OCI-LY7 (cell line): ENCODE measurements around the gene BTRC. TPM values are rescaled to one million over a fixed set of nuclear protein-coding genes. Genes with fewer than 3 reads are reported as not detected.

Source experiments
- BruUV-seq: library from RNA; stranded (reverse); fragments of 400-500 nt; replicated peaks from 2 replicates; lab custom pipeline; 2021; lab: Mats Ljungman, UMichigan
- CTCF ChIA-PET: fragments of 300-600 bp; sonication (Branson Sonifier 250); formaldehyde crosslinking; loops from one replicate; lab custom pipeline; 2022; ENCODE audit warnings: antibody characterized with exemption; ENCODE audit not compliant: unreplicated experiment; lab: Charles Lee
- POLR2A ChIA-PET: fragments of 300-600 bp; sonication (Branson Sonifier 250); formaldehyde crosslinking; loops from one replicate; lab custom pipeline; 2022; ENCODE audit warnings: antibody characterized with exemption; lab: Charles Lee
- DNase-seq: peaks from one replicate; pipeline ENCODE4 v3.0.0-alpha.2; 2015; ENCODE audit warnings: low spot score
- H2AFZ ChIP-seq: fragments of 200-600 bp; sonication (generic), shearing (Covaris generic); 2 replicates; pipeline ENCODE4 v1.6.1; 2014; ENCODE audit warnings: mild to moderate bottlenecking, antibody characterized with exemption, low read length, moderate library complexity
- H3K27ac ChIP-seq: fragments of 200-600 bp; sonication (generic); 2 replicates; pipeline ENCODE4 v1.5.1; 2014; ENCODE audit warnings: mixed run types, low read depth, mild to moderate bottlenecking, moderate library complexity, low read length, inconsistent platforms; ENCODE audit not compliant: poor library complexity, severe bottlenecking
- H3K36me3 ChIP-seq: fragments of 200-600 bp; sonication (generic); 2 replicates; pipeline ENCODE4 v1.6.1; 2014; ENCODE audit warnings: mild to moderate bottlenecking, antibody characterized with exemption, low read length, moderate library complexity, mixed read lengths; ENCODE audit not compliant: insufficient read depth
- H3K4me1 ChIP-seq: fragments of 200-600 bp; sonication (generic); 2 replicates; pipeline ENCODE4 v1.5.1; 2014; ENCODE audit warnings: mild to moderate bottlenecking, low read length; ENCODE audit not compliant: insufficient read depth, poor library complexity, severe bottlenecking
- H3K4me2 ChIP-seq: fragments of 200-600 bp; sonication (generic); 2 replicates; pipeline ENCODE4 v1.6.1; 2014; ENCODE audit warnings: mild to moderate bottlenecking, low read length
- H3K4me3 ChIP-seq: fragments of 200-600 bp; sonication (generic); 2 replicates; pipeline ENCODE4 v1.5.1; 2014; ENCODE audit warnings: mild to moderate bottlenecking, low read depth, low read length; ENCODE audit not compliant: poor library complexity, severe bottlenecking
- H3K79me2 ChIP-seq: fragments of 200-600 bp; sonication (generic); 2 replicates; pipeline ENCODE4 v1.6.1; 2016; ENCODE audit warnings: low read depth, mild to moderate bottlenecking, low read length, moderate library complexity, mixed read lengths; ENCODE audit not compliant: insufficient read depth
- H3K9me2 ChIP-seq: fragments of 200-600 bp; sonication (generic); 2 replicates; pipeline ENCODE4 v1.6.1; 2016; ENCODE audit warnings: mild to moderate bottlenecking, low read length, mixed read lengths; ENCODE audit not compliant: insufficient read depth
- H3K9me3 ChIP-seq: fragments of 200-600 bp; sonication (generic); 2 replicates; pipeline ENCODE4 v1.6.1; 2014; ENCODE audit warnings: mild to moderate bottlenecking, mixed run types, low read length, mixed read lengths
- H4K20me1 ChIP-seq: fragments of 200-600 bp; sonication (generic); 2 replicates; pipeline ENCODE4 v1.6.1; 2014; ENCODE audit warnings: mild to moderate bottlenecking, antibody characterized with exemption, low read length, moderate library complexity, mixed read lengths; ENCODE audit not compliant: insufficient read depth
- CTCF ChIP-seq: fragments of 200-600 bp; sonication (generic); conservative IDR thresholded peaks from 2 replicates; pipeline ENCODE4 v1.5.1; 2014; ENCODE audit warnings: mild to moderate bottlenecking, antibody characterized with exemption, low read length, moderate library complexity, mixed read lengths
- EZH2phosphoT487 ChIP-seq: fragments of 200-600 bp; sonication (generic); IDR thresholded peaks from 2 replicates; pipeline ENCODE4 v1.6.1; 2018; ENCODE audit warnings: low read depth, borderline replicate concordance, mild to moderate bottlenecking, mixed run types, antibody characterized with exemption, low read length, moderate library complexity, mixed read lengths
- intact Hi-C: fragments of 100-400 bp; cut with micrococcal nuclease; formaldehyde crosslinking; loops from one replicate; pipeline ENCODE4 v1.10.0; 2022; ENCODE audit not compliant: unreplicated experiment
- total RNA-seq, 2 experiments: library from RNA; depleted of rRNA in 1 of 2; stranded (reverse); fragments of >200 nt in 1 of 2; shearing (Covaris generic) in 1 of 2; gene quantifications; 2 replicates each; pipeline ENCODE4 v1.2.3, GENCODE V29; 2014 to 2022

The BTRC gene
- total RNA-seq, 2 experiments from 2014 or later, result 6.1 to 17.8 TPM

GRCh38 chr10:101558204-101558603 lies 204.2 kb downstream of the BTRC start:
- intact Hi-C loops, result no loop called here
- no peaks in the 10 kb centered on the region for H3K9me2 ChIP-seq
- no peaks in the 10 kb centered on the region for H3K36me3 ChIP-seq
- no peak for DNase-seq
- H3K4me2 ChIP-seq, result no peak overlapping the region
- CTCF ChIA-PET, result no interaction called here
- BruUV-seq, result no TSS peak
- H3K27ac ChIP-seq, result no peak overlapping the region
- TF ChIP-seq EZH2phosphoT487 (no peak), CTCF (no peak)
- H4K20me1 ChIP-seq, result no peaks in the 10 kb centered on the region
- H3K79me2 ChIP-seq, result no peaks in the 10 kb centered on the region
- H2AFZ ChIP-seq, result no peak overlapping the region
- H3K9me3 ChIP-seq, result no peaks in the 10 kb centered on the region
- no peak overlapping the region for H3K4me3 ChIP-seq
- no peaks in the 10 kb centered on the region for H3K4me1 ChIP-seq
- POLR2A ChIA-PET, result no interaction called here

- intact Hi-C loops, result no loop called here
- POLR2A ChIA-PET, result no interaction called here
- Histone ChIP-seq H3K4me2 (no peak overlapping the region), H3K27ac (no peak overlapping the region), H4K20me1 (no peaks in the 10 kb centered on the region), H2AFZ (no peak overlapping the region), H3K9me2 (no peaks in the 10 kb centered on the region), H3K4me3 (no peak overlapping the region), H3K79me2 (no peaks in the 10 kb centered on the region), H3K4me1 (no peaks in the 10 kb centered on the region), H3K36me3 (no peaks in the 10 kb centered on the region), H3K9me3 (no peaks in the 10 kb centered on the region)
- TF ChIP-seq CTCF (no peak), EZH2phosphoT487 (no peak)
- CTCF ChIA-PET, result interaction anchor here (1.0 kb wide), 1 partner anchor 345 kb away, joined by 3 read pairs; no protein-coding TSS in a partner anchor
- no peak for DNase-seq
- no TSS peak for BruUV-seq
Measured at GRCh38 chr10:101558671-101559595, 205.0 kb downstream of the BTRC start.
